Activated naive CD4-positive, alpha-beta T cell (primary cell): ENCODE data around the gene PRDM7.
"Not testable (repeated sequence)": the region's sequence is repeated elsewhere in the genome, so short reads cannot be mapped to it uniquely, and the experiment has no call there.

Source experiments
- DNase-seq, 4 experiments: peaks; one replicate each; lab custom pipeline; 2025; lab: John Stamatoyannopoulos, UW

PRDM7 gene

DNA sequence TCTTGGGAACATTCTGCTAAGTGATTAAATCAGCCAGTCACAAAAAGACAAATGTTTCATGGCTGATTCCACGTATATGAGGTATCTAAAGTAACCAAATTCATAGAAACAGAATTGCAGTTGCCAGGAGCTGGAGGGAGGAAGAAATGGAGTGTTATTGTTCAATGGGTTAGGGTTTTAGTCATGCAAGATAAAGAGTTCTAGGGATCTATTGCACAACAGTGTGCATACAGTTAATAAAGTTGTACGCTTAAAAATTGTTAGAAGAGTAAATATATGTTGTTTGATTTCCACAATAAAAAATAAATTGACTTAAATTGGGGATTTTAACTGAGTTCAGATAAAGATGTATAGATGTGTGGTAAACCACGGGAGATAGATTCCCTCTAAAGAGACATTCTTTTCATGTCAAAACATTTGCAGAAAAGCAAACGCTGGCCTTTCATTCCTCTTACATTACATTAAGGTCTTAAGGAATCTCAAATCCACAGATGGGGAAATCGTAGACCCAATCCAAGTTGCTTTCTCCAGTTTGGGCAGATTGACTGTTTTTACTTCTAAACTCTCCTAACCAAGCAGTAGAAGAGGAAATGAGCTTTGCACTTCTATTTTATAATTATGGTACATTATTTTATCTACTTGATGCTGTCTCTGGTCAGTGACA is 4.6 kb downstream of the PRDM7 start:
- no peak for DNase-seq

DNA sequence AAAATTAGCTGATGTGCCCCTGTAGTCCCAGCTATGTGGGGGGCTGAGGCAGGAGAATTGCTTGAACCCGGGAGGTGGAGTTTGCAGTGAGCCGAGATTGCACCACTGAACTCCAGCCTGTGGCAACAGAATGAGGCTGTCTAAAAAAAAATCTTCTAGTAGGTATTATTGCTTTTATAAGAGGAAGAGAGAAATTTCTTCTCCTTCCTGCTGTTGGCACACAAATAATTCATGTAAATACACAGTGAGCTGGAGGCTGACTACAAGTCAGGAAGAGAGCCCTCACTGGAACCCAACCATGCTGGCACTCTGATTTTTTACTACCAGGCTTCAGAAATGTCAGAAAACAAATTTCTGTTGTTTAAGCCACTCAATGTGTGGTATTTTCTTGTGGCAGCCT is 6.7 kb downstream of the PRDM7 start:
- DNase-seq: no peak

DNA sequence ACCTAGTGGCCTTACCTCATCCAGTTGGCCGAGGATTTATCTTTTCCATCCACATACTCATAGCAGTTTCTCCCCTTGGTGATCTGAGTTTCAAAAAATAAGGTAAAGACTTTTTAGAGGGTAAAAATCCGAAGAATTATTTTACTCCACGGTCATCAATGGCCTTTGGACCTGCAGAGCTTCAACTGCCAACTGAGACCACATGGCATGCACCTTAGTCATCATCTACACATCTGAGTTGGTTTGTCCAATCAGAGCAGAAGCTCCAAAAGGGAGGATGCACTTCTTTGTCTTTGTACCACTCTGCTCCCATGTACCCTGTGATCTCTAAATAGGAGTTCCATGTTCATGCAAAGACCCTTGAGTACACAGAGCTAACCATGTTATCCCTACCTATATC is 15.7 kb downstream of the PRDM7 start:
- no peak for DNase-seq

- DNase-seq: no peak
Measured at GRCh38 chr16:90057738-90058173, 19.4 kb downstream of the PRDM7 start.

DNA sequence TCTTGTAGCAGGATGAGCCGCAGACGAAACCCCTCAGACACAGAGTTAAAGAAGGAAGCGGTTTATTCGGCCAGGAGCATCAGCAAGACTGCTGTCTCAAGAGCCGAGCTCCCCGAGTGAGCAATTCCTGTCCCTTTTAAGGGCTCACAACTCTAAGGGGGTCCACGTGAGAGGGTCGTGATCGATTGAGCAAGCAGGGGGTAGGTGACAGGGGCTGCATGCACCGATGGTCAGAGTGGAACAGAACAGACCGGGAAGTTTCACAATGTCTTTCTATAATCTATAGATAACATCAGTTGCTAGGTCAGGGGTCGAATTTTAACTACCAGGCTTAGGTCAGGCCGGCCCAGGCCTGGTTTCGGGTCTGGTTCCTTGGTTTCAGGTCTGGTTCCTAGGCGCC is 20.6 kb downstream of the PRDM7 start:
- DNase-seq: not testable (repeated sequence)

DNA sequence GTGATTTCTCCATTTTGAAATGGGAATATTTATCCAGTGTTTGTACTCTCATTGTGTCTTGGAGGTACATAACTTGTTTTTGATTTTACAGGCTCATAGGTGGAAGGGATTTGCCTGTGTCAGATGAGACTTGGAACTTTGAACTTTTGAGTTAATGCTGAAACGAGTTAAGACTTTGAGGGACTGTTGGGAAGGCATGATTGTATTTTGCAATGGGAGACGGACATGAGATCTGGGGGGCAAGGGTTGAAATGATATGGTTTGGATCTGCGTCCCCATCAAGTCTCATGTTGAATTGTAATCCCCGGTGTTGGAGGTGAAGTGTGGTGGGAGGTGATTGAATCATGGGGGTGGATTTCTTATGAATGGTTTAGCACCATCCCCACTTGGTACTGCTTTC is 21.8 kb downstream of the PRDM7 start:
- no peak for DNase-seq

GRCh38 chr16:90054554-90054953 is 22.6 kb downstream of the PRDM7 start:
- no peak for DNase-seq

DNA sequence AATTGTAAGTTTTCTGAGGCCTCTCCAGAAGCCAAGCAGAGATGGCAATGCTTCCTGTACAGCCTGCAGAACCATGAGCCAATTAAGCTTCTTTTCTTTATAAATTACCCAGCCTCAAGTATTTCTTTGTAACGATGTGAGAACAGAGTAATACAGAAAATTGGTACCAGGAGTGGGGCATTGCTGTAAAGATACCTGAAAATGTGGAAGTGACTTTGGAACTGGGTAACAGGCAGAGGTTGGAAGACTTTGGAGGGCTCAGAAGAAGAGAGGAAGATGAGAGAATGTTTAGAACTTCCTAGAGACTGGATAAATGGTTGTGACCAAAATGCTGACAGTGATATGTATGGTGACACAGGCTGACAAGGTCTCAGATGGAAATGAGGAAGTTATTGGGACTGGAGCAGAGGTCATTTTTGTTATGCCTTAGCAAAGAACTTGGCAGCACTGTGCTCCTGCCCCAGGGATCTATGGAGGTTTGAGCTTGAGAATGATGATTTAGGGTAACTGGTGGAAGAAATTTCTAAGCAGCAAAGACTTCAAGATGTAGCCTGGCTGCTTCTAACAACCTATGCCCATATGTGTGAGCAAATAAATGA is 23.1 kb downstream of the PRDM7 start:
- DNase-seq: no peak

DNA sequence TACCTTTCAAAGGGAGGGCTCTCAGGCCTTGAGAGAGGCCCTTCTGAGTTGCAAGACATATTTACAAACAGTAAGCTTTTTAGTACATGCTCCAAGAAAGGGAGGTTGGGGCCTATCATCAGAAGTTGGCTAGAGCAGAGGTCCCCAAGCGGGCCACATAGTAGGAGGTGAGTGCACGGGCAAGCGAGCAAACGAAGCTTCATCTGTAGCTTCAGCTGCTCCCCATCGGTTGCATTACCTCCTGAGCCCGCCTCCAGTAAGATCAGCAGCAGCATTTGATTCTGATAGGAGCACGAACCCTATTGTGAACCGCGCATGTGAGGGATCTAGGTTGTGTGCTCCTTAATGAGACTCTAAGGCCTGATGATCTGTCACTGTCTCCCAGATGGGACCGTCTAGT is 26.2 kb downstream of the PRDM7 start:
- no peak for DNase-seq

- DNase-seq: no peak
Measured at GRCh38 chr16:90048737-90049330, 28.3 kb downstream of the PRDM7 start.

DNA sequence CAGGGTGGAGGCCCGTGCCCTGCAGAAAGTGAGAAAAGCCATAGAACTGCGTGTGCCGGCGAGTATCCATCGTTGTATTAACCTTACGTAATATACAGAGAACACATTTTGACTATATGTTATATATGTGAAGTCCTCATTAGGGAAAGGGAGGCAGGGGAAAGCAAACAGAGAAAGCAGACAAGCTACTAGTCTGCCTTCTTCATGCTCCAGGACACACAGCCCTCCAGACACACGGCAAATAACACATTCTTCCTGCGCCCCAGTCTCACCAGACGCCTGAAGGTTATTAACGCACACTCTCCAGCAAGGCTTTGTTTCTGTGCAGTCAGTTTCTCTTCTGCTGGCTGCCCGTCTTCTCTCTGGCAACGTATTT is 28.8 kb downstream of the PRDM7 start:
- DNase-seq: no peak

- peak in 1 of 4 experiments; percentile 12 for DNase-seq
Measured at GRCh38 chr16:90047714-90048346, 29.3 kb downstream of the PRDM7 start.

- no peak for DNase-seq
Measured at GRCh38 chr16:90046971-90047713, 30.0 kb downstream of the PRDM7 start.

DNA sequence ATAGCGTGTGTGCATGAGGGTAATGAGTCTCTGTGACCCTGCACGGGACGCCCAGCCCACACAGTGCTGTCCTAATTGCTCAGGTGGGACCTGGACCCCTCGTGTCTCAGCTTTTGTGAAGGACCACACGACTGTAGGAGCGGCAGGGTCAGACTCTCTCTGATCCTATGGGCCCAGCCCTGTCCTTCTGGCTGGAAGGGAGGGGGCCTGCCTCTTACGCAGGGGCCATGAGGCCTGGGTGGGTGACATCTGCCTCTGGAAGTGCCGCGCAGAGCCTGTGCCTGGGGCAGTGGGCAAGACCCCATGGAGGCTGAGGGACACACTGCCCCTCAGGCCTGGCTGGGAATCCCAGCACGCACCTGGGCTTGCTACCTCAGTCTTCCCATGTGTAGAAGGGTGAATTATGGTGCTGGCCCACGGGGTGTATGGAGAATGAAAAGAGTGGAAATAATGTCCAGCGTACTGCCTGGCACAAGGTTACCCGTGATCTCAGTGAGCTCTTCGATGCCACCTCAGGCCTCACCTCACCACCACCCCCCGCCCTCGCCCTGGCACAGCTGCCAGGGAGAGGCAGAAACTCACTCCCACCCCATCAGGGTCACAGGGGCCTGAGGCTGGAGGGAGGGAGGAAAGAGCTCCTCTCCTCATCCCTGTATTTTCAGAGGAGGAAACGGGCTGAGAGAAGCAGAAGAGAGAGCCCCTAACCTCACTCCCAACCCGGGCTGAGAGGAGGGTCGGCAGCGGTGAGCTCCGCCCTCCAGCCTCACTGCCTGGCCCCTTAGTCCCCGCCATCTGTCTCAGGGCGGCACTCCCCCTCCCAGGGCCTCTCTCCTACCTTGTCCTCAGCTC is 30.8 kb downstream of the PRDM7 start:
- DNase-seq: no peak

DNA sequence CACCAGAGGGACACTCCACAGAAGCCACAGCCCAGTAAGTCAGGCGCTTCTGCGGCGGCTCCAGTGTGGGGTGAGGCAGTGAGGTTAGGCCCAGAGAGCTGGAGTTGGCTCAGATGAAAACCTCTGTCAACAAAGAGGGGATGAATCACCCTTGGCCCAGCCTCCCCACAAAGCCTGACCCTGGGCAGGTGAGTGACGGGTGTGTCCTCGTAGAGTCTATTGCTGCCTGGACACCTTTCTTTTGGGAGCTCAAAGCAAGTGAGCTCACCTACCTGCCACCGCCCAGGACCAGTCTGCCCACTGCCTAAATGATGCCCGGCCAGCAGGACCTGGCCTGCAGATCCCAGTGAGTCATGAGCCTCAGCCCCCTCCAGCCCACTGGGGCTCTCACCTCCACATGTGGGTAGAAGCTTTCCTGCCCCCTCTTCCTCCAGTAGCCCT is 33.0 kb downstream of the PRDM7 start:
- no peak for DNase-seq

DNA sequence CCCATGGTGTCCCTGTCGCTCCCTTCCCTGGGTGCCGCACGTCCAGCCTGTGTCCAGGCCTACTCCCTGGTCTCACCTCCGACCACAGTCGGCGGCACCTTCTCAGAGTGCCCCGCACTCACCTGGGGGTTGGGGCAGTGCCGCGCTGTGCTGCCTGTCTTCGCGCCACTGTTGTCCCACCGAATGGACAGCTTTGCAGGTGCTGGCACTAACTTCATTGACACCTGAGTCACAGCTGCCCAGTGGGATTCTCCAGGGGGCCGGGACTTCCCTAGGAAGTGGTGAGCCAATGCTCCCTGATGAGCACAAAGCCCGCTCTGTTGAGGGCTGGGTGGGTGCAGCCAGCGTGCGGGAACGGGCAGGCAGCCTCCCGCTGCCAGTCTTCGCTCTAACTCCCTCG is 33.6 kb downstream of the PRDM7 start:
- DNase-seq: no peak

DNA sequence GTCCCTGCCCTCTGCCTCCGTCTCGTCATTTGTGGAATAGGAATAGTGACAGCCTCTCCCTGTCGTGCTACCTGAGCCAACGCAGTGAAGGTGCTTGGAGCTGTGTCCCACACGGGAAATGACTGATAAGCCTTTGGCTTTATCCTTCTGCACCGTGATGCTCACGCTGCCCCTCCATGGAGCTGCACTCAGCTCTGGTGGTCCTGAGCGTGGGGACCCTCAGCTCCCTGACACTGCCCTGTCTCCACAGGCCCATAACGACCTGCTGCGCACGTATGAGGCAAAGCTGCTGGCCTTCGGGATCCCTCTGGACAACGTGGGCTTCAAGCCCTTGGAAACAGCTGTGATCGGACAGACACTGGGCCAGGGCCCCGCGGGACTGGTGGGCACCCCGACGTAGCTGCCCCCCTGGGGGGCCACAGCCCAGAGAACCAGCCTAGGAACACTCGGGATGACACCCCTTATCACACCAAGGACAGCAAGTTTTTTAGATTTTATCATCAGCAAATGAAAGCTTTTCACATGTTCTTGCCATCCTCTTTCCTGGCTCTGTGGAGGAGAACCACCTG is 34.1 kb downstream of the PRDM7 start:
- DNase-seq: no peak

DNA sequence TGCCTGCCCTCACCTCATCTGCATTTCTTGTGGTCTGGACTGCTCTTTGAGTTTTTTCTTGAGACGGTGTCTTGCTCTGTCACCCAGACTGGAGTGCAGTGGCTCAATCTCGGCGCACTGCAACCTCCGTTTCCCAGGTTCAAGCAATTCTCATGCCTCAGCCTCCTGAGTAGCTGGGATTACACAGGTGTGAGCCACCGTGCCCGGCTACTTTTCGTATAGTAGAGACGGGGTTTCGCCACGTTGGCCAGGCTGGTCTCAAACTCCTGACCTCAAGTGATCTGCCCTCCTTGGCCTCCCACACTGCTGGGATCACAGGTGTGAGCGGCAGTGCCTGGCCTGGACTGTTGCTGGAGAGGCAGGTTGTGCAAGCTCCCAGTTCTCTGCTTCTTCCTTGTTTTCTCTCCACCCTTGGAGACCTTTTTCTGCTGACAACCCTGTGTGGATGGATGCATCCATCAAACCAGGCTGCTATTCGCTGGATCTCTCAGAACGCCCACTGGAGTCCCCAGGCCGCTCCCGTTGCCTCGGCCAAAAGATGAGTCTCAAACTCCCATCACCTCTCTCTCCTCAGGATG is 35.1 kb downstream of the PRDM7 start:
- no peak for DNase-seq

DNA sequence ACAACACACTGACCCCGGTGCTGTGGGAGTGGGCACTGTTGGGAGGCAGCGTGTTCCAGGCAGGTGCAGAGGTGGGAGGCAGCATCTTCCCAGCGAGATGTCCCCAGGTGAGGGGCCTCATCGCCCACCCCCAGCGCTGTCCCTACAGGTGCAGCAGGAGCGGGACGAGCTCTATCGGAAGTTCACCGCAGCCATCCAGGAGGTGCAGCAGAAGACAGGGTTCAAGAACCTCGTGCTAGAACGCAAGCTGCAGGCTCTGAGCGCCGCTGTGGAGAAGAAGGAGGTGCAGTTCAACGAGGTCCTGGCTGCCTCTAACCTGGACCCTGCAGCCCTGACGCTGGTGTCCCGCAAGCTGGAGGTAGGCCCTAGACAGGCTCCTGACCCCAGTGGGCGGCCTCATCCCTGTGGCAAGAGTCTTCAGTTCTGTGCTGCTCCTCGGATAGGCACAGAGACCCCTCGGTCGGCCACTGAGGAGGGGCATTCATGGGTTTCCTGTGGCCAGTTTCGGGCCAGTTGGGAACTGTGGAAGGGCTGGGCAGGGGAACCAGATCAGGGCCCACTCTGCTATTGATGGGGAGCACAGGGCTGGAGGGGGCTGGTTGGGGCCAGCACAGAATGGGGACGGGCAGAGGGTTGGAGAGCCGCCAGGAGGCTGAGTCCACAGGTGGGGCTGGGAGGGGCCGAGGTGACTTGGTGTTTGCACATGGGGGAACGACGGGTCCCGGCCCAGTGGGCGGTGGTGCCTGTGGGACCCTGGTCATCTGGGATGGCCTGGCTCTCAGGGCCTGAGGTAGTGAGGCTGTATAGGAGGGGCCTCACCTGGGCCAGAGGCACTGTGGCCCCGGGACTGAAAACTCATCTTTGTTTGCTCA is 36.7 kb downstream of the PRDM7 start:
- no peak for DNase-seq

- DNase-seq: no peak
Measured at GRCh38 chr16:90037276-90037675, 39.9 kb downstream of the PRDM7 start.
